HEK293T (cell line): ENCODE results near the gene IBTK.

ENCODE experiments used
- BHLHE40 ChIP-seq: fragments of 450-650 bp; IDR thresholded peaks from 2 replicates; pipeline ENCODE4 v1.6.1; 2016; ENCODE audit warnings: mild to moderate bottlenecking, moderate library complexity, borderline replicate concordance
- FOXM1 ChIP-seq: fragments of 450-650 bp; IDR thresholded peaks from 2 replicates; pipeline ENCODE4 v1.6.1; 2017; ENCODE audit warnings: mild to moderate bottlenecking, borderline replicate concordance
- L3MBTL2 ChIP-seq: fragments of 450-650 bp; conservative IDR thresholded peaks from 2 replicates; pipeline ENCODE4 v1.6.1; 2016; ENCODE audit warnings: mild to moderate bottlenecking

GRCh38 chr6:82220167-82220566 is 27.4 kb downstream of the IBTK start:
- no peak for TF ChIP-seq FOXM1
- no peak for TF ChIP-seq BHLHE40
- no peak for TF ChIP-seq L3MBTL2
